GM12801 (cell line): ENCODE results near the gene PLSCR3.

Source experiments
- TF ChIP-seq, protein P1 (sequence below): IDR thresholded peaks from one replicate; pipeline ENCODE4 v1.5.1; 2011; ENCODE audit warnings: control low read depth; ENCODE audit not compliant: insufficient read length; ENCODE audit errors: extremely low read depth

Gene PLSCR3

DNA sequence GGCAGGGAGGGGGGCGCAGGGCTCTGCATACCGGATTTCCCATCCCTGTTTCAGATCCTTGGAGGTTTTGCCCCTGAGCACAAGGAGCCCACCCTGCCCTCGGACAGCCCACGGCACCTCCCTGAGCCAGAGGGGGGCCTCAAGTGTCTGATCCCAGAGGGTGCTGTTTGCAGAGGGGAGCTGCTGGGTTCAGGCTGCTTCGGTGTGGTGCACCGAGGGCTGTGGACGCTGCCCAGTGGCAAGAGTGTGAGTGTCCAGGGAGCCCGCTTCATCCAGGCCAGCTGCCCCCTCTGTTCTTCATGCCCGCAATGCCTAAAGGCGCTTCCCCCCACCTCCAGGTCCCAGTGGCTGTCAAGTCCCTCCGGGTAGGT is 11.0 kb downstream of the PLSCR3 start:
- TF ChIP-seq, protein P1, sequence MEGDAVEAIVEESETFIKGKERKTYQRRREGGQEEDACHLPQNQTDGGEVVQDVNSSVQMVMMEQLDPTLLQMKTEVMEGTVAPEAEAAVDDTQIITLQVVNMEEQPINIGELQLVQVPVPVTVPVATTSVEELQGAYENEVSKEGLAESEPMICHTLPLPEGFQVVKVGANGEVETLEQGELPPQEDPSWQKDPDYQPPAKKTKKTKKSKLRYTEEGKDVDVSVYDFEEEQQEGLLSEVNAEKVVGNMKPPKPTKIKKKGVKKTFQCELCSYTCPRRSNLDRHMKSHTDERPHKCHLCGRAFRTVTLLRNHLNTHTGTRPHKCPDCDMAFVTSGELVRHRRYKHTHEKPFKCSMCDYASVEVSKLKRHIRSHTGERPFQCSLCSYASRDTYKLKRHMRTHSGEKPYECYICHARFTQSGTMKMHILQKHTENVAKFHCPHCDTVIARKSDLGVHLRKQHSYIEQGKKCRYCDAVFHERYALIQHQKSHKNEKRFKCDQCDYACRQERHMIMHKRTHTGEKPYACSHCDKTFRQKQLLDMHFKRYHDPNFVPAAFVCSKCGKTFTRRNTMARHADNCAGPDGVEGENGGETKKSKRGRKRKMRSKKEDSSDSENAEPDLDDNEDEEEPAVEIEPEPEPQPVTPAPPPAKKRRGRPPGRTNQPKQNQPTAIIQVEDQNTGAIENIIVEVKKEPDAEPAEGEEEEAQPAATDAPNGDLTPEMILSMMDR, result no peak

DNA sequence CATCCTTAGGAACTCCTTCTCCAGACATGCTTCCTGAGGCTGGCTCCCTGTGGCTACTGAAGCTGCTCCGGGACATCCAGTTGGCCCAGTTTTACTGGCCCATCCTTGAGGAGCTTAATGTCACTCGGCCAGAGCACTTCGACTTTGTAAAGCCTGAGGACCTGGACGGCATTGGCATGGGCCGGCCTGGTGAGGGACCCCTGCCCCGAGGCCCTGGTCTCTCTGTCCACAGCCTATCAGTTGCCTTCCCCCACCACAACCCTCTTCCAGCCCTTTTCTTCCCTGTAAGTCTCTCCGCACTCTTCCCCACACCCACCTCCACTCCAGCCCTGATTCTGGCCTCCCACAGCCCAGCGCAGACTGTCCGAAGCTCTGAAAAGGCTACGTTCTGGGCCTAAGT is 11.4 kb downstream of the PLSCR3 start:
- TF ChIP-seq, protein P1, result no peak

DNA sequence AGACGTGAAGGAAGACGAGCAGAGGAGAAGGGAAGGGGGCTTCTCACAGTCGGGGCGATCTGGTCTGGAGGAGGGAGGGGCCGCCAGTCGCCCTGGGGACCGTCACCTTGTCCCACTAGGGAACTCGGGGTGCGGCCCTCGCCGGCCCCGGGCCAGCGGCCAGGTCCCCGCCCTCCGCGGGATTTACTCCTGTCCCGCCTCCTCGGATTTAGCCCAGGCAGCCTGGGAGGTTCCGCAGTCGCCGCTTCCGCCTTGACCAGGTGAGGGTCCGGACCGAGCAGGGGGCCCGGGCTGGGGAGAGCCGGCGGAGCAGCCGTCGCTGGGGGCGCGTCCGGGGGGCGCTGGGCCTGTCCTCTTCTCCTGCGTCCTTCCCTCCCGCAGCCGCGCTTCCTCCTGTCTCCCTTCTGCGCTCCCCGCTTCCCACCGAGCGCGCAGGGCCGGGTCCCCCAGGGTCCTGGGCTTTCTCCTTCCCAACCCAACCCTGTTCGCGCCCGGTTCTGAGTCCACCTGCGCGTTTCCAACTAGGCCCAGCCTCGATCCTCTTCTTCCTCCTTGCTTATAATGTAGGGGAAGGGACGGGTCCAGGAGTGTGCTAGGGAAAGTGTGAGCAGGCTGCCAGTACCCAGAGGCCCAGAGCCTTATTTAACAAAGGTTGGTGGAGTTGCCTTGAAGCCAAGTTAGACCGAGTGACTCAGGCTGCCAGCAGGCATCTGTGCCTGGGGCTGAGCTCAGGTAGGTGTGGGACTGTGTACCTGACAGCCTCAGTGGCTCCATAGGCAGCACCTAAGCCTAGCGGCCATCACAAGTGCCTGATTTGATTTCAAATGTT is 13.3 kb downstream of the PLSCR3 start, which contains the start of gene TNK1:
Gene TNK1, plus strand, starts transcription at position 235 of the 829 bp plus-strand sequence. CDS start 1,838 bp downstream, outside the sequence.
- TF ChIP-seq, protein P1, result no peak

DNA sequence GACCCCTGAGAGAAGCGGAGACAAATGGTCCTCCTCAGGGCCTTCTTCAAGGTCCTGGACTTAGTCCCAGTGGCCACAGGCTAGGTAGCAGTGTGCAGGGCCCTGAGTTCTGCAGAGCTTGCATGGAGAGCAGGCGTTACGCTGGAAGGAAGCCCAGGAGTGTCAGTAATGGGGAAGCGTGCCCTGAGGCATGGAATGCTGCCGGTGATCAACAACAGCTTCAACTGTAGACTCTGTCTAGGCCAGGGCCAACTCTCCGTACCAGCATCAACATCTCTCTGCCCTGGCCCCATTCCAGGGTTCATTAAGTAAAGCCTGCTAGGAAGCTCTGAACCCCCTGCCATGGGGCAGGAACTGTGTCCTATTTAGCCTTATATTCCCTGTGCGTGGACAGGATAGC is 14.0 kb downstream of the PLSCR3 start:
- TF ChIP-seq, protein P1, result no peak

DNA sequence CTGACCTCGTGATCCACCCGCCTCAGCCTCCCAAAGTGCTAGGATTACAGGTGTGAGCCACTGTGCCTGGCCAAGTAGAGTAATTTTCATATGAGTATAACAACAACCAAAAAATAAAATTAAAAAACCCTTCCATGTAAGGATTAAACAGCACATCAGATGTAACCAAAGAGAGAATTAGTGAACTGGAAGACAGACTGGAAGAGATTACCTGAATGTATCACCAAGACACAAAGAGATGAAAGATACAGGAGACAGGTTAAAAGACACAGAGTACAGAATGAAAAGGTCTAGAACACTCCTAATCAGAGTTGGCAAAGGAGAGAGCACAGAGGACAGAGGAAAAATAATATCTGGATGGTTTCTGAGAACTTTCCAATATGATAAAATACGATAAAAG is 15.2 kb downstream of the PLSCR3 start:
- TF ChIP-seq, protein P1, result no peak

DNA sequence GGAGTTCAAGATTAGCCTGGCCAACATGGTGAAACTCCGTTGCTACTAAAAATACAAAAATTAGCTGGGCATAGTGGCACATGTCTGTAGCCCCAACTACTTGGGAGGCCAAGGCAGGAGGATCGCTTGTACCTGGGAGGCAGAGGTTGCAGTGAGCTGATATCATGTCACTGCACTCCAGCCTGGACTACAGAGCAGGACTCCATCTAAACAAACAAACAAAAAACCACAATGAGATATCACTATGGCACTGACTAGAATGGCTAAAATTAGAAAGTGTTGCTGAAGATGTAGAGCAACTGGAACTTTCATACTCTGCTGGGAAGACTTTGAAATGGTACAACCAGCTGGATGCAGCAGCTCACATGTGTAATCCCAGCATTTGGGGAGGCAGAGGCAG is 20.0 kb downstream of the PLSCR3 start:
- TF ChIP-seq, protein P1, result no peak

DNA sequence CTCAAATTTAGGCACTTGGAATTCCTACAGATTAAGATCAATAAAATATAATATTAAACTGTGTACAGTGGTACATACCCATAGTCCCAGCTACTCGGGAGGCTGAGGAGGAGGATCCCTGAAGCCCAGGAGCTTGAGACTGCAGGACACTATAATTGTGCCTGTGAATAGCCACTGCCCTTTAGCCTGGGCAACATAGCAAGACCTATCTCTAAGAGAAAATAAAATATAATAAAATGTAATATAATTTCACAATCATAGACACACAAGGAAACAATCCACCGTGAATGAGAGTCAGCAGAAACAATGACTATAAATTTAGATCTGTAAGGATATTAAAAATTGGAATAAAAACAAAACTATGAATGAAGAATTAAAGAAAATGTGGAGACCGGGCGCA is 23.5 kb downstream of the PLSCR3 start:
- TF ChIP-seq, protein P1, result no peak
